ENCODE data around the gene GJB6. TPM values are rescaled to one million over a fixed set of nuclear protein-coding genes. Genes with fewer than 3 reads are reported as not detected.

Gene GJB6
- total RNA-seq, 1 experiment from 2014 or later: 0.24 TPM

- CTCF ChIA-PET: no interaction called here
- Mint-ChIP-seq H3K4me3 (ENCODE audit: low read depth, unreplicated experiment) (no peak overlapping the region), H3K36me3 (ENCODE audit: insufficient read depth, unreplicated experiment) (peaks cover 6% of the 10 kb centered on the region), H3K27ac (ENCODE audit: unreplicated experiment) (no peak overlapping the region), H3K27me3 (ENCODE audit: unreplicated experiment) (peaks cover 13% of the 10 kb centered on the region), H3K4me1 (ENCODE audit: low read depth, unreplicated experiment) (peaks cover 8% of the 10 kb centered on the region), H3K9me3 (ENCODE audit: low read depth, unreplicated experiment) (no peaks in the 10 kb centered on the region)
- BruUV-seq (replicated peaks): no TSS peak
- intact Hi-C loops (cut with micrococcal nuclease; ENCODE audit: unreplicated experiment): no loop called here
- DNase-seq: no peak
- TF ChIP-seq, protein P1, sequence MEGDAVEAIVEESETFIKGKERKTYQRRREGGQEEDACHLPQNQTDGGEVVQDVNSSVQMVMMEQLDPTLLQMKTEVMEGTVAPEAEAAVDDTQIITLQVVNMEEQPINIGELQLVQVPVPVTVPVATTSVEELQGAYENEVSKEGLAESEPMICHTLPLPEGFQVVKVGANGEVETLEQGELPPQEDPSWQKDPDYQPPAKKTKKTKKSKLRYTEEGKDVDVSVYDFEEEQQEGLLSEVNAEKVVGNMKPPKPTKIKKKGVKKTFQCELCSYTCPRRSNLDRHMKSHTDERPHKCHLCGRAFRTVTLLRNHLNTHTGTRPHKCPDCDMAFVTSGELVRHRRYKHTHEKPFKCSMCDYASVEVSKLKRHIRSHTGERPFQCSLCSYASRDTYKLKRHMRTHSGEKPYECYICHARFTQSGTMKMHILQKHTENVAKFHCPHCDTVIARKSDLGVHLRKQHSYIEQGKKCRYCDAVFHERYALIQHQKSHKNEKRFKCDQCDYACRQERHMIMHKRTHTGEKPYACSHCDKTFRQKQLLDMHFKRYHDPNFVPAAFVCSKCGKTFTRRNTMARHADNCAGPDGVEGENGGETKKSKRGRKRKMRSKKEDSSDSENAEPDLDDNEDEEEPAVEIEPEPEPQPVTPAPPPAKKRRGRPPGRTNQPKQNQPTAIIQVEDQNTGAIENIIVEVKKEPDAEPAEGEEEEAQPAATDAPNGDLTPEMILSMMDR (IDR thresholded peaks at IDR 0.05; ENCODE audit: unreplicated experiment): no peak
Measured at GRCh38 chr13:20190076-20190475, 42.0 kb downstream of the GJB6 start.

GRCh38 chr13:20188667-20189553, 43.2 kb downstream of the GJB6 start:
- H3K4me3 Mint-ChIP-seq (ENCODE audit: low read depth, unreplicated experiment): no peak overlapping the region
- no TSS peak for BruUV-seq (replicated peaks)
- no peak overlapping the region for H3K27ac Mint-ChIP-seq (ENCODE audit: unreplicated experiment)
- H3K4me1 Mint-ChIP-seq (ENCODE audit: low read depth, unreplicated experiment): no peaks in the 10 kb centered on the region
- CTCF ChIA-PET: no interaction called here
- no peak for DNase-seq
- peaks cover 6% of the 10 kb centered on the region for H3K36me3 Mint-ChIP-seq (ENCODE audit: insufficient read depth, unreplicated experiment)
- intact Hi-C loops (cut with micrococcal nuclease; ENCODE audit: unreplicated experiment): no loop called here
- no peaks in the 10 kb centered on the region for H3K9me3 Mint-ChIP-seq (ENCODE audit: low read depth, unreplicated experiment)
- peaks cover under 1% of the 10 kb centered on the region for H3K27me3 Mint-ChIP-seq (ENCODE audit: unreplicated experiment)
- TF ChIP-seq, protein P1 (IDR thresholded peaks at IDR 0.05; ENCODE audit: unreplicated experiment): no peak

DNA sequence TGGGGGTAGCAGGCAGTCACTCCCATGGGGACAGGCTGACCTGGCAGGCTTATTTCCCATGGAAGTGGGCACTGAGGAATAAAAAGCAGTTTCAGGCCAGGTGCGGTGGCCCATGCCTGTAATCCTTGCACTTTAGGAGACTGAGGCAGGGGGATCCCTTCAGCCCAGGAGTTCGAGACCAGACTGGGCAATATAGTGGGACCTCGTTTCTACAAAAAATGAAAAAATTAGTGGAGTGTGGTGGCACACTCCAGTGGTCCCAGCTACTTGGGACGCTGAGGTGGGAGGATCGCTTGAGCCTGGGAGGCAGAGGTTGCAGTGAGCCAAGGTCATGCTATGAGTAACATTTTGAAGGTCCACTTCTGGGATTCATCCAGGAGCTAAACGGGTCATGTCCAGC, 45.3 kb downstream of the GJB6 start:
- Mint-ChIP-seq H3K4me3 (ENCODE audit: low read depth, unreplicated experiment) (no peak overlapping the region), H3K36me3 (ENCODE audit: insufficient read depth, unreplicated experiment) (peaks cover under 1% of the 10 kb centered on the region), H3K9me3 (ENCODE audit: low read depth, unreplicated experiment) (no peaks in the 10 kb centered on the region), H3K27me3 (ENCODE audit: unreplicated experiment) (no peaks in the 10 kb centered on the region), H3K27ac (ENCODE audit: unreplicated experiment) (no peak overlapping the region), H3K4me1 (ENCODE audit: low read depth, unreplicated experiment) (no peaks in the 10 kb centered on the region)
- BruUV-seq (replicated peaks): no TSS peak
- DNase-seq: no peak
- TF ChIP-seq, protein P1 (IDR thresholded peaks at IDR 0.05; ENCODE audit: unreplicated experiment): no peak
- CTCF ChIA-PET: no interaction called here
- intact Hi-C loops (cut with micrococcal nuclease; ENCODE audit: unreplicated experiment): no loop called here

DNA sequence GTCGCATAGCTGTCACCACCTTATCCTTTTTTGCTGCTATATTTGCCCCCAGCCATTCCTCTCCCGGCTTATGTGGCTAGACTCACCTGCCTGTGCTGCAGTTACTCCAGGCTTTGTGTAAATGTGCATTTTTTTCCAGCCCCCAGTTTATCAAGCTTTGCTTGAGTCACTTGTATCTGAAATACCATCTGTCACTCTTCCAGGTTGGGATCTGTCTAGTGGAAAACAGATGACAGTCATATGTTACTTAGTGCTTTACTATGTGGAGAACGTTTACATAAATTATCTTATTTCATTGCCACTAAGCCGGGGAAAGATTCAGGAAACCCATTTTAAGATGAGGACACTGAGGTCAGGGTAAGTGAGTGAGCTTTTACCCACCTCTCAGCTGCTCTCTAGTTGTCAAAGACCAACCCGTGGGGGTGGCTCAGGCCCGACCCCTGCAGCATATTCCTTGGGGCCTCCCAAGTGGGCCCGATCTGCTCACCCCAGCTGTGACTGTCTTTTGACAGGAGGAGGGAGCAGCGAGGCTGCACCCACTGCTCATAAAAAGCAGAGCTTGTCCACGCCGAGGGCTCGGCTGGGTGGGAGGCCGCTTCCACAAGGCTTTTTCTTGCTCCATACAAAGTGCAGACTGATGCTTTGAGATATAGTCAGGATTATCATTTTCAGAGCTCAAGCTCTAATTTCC, 46.6 kb downstream of the GJB6 start:
- TF ChIP-seq, protein P1 (IDR thresholded peaks at IDR 0.05; ENCODE audit: unreplicated experiment): no peak
- Mint-ChIP-seq H3K36me3 (ENCODE audit: insufficient read depth, unreplicated experiment) (no peaks in the 10 kb centered on the region), H3K27ac (ENCODE audit: unreplicated experiment) (no peak overlapping the region), H3K27me3 (ENCODE audit: unreplicated experiment) (no peaks in the 10 kb centered on the region), H3K4me1 (ENCODE audit: low read depth, unreplicated experiment) (no peaks in the 10 kb centered on the region), H3K9me3 (ENCODE audit: low read depth, unreplicated experiment) (no peaks in the 10 kb centered on the region), H3K4me3 (ENCODE audit: low read depth, unreplicated experiment) (no peak overlapping the region)
- CTCF ChIA-PET: no interaction called here
- intact Hi-C loops (cut with micrococcal nuclease; ENCODE audit: unreplicated experiment): no loop called here
- DNase-seq: no peak
- no TSS peak for BruUV-seq (replicated peaks)
